RCC 7860 (cell line): ENCODE results near the gene FNDC4.
A peak's percentile ranks its signal among the peaks of the same experiment; 100 is the strongest.

ENCODE experiments used
- DNase-seq: peaks from one replicate; pipeline ENCODE4 v3.0.0-alpha.2; 2015; ENCODE audit warnings: low spot score
- FAIRE-seq: peaks from 2 replicates; lab custom pipeline; 2012; peaks lifted over from hg19 to GRCh38; lab: Jason Lieb, UNC

The FNDC4 gene

GRCh38 chr2:27494284-27494943 lies 586 bp downstream of the FNDC4 start:
- no peak for FAIRE-seq
- no peak for DNase-seq

GRCh38 chr2:27493948-27494283 lies 1.1 kb downstream of the FNDC4 start:
- no peak for FAIRE-seq
- DNase-seq, result no peak

- FAIRE-seq (no peak), DNase-seq (no peak)
Observed at GRCh38 chr2:27492557-27492956, 2.4 kb downstream of the FNDC4 start.

GRCh38 chr2:27489498-27490397 lies 5.3 kb downstream of the FNDC4 start, which contains the start of gene IFT172:
IFT172 (minus strand) TSS chr2:27489743; CDS start chr2:27489653, 90 bp downstream.
- peak; percentile 96 for DNase-seq
- FAIRE-seq, result peak; percentile 84

GRCh38 chr2:27489118-27489497 lies 5.9 kb downstream of the FNDC4 start:
- no peak for DNase-seq
- FAIRE-seq, result no peak

- DNase-seq, result no peak
- no peak for FAIRE-seq
Observed at GRCh38 chr2:27485496-27485895, 9.5 kb downstream of the FNDC4 start.

- no peak for DNase-seq
- no peak for FAIRE-seq
Observed at GRCh38 chr2:27471961-27472360, 23.0 kb downstream of the FNDC4 start.

GRCh38 chr2:27464443-27464842 lies 30.6 kb downstream of the FNDC4 start:
- DNase-seq, result no peak

GRCh38 chr2:27461118-27461517 lies 33.9 kb downstream of the FNDC4 start:
- DNase-seq (no peak), FAIRE-seq (no peak)

More at GRCh38 chr2:27464443-27464842, 30.6 kb downstream of the FNDC4 start:
- FAIRE-seq, result no peak

GRCh38 chr2:27453968-27454367 lies 41.0 kb downstream of the FNDC4 start:
- FAIRE-seq, result no peak
- no peak for DNase-seq

GRCh38 chr2:27451095-27451494 lies 43.9 kb downstream of the FNDC4 start:
- DNase-seq, result no peak
- no peak for FAIRE-seq

- DNase-seq (no peak), FAIRE-seq (no peak)
Observed at GRCh38 chr2:27448381-27448780, 46.6 kb downstream of the FNDC4 start.

- no peak for FAIRE-seq
Observed at GRCh38 chr2:27446057-27446456, 48.9 kb downstream of the FNDC4 start.

GRCh38 chr2:27445615-27446014 lies 49.4 kb downstream of the FNDC4 start:
- DNase-seq, result no peak
- no peak for FAIRE-seq

More at GRCh38 chr2:27446057-27446456, 48.9 kb downstream of the FNDC4 start:
- no peak for DNase-seq

- DNase-seq (no peak), FAIRE-seq (no peak)
Observed at GRCh38 chr2:27445155-27445554, 49.8 kb downstream of the FNDC4 start.

- no peak for FAIRE-seq
- DNase-seq, result no peak
Observed at GRCh38 chr2:27442920-27443282, 52.1 kb downstream of the FNDC4 start.

GRCh38 chr2:27441958-27442919 lies 52.8 kb downstream of the FNDC4 start, which contains the start of gene KRTCAP3:
KRTCAP3 (plus strand) TSS chr2:27442381; CDS start chr2:27442413, 32 bp downstream.
- FAIRE-seq (no peak), DNase-seq (no peak)
